GM18867 (cell line): ENCODE data around the gene SLC37A4.
"Not testable (repeated sequence)": the region's sequence is repeated elsewhere in the genome, so short reads cannot be mapped to it uniquely, and the experiment has no call there.

Experiments
- ATAC-seq: cut with Tn5 transposase; IDR thresholded peaks from one replicate; pipeline ENCODE4 v1.9.1; 2021; ENCODE audit warnings: mild to moderate bottlenecking, moderate library complexity; ENCODE audit not compliant: unreplicated experiment

The SLC37A4 gene

DNA sequence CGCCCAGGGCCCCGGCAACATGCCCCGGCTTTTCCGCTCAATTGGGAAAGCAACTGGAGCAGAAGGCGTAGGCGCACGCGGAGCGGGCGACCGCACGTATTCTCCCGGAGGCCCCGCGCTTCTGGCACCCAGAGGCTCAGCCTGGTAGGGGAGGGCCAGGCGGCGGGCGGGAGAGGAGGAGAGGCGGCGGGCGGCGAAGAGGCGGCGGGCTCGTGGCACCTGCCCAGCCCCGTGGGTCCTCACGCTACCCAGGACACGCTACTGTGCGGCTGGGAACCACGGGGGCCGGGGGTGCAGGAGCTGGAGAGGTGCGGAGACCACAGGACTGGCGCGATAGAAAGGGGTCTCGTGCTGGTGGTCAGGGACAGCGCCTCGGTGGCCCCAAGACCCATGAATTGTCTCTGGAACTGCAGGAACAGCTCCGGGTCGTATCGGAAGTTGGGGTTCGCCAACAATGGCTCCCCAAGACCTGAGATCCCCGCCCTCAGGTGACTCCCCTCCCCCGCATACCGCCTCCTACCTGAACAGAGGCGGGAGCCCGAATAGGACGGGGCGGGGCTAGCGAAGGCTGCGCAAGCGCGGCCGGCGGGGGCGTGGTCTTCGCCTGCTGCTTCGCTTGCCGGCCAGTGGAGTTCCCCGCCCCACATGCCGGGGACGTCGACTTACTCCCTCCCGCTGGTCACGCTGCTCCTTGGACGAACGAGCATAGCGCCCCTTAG, at the start of gene SLC37A4:
Gene SLC37A4, minus strand, starts transcription at position 549 of the 719 bp plus-strand sequence.
- ATAC-seq, result peak; percentile 84

DNA sequence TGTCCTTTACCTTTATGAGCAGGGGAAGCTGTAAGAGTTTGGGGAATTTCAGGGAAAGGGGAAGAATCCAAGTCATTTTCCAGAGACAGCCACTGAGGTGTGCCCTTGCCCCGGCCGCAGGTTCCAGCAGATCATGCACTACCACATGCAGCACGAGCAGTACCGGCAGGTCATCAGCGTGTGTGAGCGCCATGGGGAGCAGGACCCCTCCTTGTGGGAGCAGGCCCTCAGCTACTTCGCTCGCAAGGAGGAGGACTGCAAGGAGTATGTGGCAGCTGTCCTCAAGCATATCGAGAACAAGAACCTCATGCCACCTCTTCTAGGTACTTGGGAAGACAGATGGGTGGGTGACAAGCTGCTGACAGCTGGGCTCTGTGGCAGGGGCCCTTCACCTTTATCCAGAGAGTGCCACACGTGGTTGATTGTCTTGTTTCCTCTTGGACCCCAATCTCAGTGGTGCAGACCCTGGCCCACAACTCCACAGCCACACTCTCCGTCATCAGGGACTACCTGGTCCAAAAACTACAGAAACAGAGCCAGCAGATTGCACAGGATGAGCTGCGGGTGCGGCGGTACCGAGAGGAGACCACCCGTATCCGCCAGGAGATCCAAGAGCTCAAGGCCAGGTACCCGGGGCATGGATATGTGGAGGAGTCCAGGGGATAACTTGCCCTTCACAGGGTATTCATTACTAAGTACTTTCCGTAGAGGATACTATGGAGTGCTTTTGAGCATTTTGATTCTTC, 48.2 kb upstream of the SLC37A4 start:
- no peak for ATAC-seq

DNA sequence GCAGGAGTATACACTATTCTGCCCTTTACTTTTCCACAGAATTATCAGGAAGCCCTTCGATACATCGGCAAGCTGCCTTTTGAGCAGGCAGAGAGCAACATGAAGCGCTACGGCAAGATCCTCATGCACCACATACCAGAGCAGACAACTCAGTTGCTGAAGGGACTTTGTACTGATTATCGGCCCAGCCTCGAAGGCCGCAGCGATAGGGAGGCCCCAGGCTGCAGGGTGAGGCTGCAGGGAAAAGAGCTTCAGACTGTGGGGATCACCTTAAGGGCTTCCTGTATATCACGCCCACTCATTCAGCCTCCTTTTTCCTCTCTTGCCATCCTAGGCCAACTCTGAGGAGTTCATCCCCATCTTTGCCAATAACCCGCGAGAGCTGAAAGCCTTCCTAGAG, 47.2 kb upstream of the SLC37A4 start:
- no peak for ATAC-seq

DNA sequence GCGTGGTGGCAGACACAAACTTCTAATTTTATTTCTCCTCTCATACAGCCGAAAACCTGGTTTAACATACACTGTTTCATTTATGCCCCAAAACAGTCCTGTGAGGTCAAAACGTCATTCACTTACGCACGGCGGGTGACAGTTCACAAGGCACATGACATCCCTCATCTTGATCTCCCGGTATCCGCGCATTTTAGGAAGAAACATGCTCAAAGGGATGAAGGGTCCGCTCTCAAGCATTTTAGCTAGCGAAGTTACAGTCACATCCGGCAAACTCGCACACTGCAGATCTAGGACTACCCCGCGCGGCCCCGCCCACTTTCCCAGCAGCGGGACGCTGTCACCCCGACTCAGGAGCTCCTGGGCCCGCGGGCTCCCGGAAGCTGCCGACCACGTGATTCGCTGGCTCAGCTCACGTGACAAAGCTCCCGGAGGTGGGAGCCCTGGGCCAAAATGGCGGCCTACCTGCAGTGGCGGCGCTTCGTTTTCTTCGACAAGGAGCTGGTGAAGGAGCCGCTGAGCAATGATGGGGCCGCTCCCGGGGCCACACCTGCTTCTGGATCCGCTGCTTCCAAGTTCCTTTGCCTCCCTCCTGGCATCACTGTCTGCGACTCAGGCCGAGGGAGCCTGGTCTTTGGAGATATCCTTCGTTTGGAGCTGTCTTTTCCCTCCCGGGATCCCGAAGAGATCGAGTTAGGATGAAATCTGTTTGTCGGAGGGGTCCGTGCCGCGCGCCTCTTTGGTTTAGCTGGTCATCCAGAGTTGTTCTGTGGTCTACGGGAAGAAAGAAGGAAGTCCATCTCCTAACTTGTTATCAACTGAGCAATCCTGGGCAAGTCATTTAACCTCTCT, 36.9 kb upstream of the SLC37A4 start, which contains the start of gene VPS11:
Gene VPS11, plus strand, starts transcription at position 448 of the 852 bp plus-strand sequence. Its CDS starts 6 bp downstream, at position 454.
- ATAC-seq, result peak; percentile 91

DNA sequence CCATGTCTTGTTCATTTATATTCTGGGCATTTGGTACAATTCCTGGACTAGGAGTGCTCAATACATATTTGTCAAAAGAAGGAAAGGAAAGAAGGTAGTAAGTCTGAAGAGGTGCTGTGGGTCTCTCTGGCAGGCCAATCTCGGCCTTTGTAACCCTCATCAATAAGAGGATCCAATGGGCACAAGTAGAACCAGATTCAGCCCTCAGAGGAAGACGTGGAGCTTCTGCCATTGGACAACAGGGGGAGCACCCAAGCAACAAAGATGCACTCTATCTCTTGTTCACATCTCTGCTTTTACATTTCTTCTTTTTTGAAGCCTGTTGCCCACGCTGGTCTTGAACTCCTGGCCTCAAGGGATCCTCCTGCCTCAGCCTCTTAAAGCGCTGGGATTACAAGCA, 34.7 kb upstream of the SLC37A4 start:
- ATAC-seq, result no peak

DNA sequence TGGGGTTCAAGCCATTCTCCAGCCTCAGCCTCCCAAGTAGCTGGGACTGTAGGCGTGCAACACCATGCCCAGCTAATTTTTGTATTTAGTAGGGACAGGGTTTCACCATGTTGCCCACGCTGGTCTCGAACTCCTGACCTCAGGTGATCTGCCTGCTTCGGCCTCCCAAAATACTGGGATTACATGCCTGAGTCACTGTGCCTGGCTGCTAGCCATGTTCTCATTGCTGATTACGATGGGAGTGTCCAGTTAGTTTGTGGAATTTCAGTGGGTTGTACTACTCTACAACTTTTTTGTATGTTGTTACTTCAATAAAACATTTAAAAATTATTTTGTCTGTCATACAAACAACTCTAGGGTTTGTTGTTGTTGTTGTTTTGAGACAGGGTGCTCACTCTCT, 32.1 kb upstream of the SLC37A4 start:
- no peak for ATAC-seq

DNA sequence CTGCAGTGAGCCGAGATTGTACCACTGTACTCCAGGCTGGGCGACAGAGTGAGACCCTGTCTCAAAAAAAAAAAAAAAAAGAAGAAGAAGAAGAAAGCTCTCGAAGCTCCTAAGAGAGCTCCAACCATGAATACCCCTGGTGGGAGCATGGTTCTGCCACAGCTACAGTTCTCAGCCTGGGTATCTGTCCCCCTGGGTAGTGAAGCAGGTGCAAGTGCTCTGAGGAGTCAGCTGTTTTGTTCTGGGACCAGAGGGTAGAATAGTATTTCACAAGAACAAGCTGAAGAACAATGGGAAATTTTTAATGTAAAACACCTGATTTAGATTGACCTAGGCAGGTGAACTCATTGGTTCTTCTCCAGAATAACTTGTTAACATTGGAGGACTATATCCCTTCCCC, 30.6 kb upstream of the SLC37A4 start:
- no peak for ATAC-seq

DNA sequence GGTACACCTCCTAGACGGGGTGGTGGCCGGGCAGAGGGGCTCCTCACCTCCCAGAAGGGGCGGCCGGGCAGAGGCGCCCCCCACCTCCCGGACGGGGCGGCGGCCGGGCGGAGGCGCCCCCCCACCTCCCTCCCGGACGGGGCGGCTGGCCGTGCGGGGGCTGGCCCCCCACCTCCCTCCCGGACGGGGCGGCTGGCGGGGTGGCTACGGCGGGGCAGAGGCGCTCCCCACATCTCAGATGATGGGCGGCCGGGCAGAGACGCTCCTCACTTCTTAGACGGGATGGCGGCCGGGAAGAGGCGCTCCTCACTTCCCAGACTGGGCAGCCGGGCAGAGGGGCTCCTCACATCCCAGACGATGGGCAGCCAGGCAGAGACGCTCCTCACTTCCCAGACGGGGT, 28.5 kb upstream of the SLC37A4 start:
- not testable (repeated sequence) for ATAC-seq

DNA sequence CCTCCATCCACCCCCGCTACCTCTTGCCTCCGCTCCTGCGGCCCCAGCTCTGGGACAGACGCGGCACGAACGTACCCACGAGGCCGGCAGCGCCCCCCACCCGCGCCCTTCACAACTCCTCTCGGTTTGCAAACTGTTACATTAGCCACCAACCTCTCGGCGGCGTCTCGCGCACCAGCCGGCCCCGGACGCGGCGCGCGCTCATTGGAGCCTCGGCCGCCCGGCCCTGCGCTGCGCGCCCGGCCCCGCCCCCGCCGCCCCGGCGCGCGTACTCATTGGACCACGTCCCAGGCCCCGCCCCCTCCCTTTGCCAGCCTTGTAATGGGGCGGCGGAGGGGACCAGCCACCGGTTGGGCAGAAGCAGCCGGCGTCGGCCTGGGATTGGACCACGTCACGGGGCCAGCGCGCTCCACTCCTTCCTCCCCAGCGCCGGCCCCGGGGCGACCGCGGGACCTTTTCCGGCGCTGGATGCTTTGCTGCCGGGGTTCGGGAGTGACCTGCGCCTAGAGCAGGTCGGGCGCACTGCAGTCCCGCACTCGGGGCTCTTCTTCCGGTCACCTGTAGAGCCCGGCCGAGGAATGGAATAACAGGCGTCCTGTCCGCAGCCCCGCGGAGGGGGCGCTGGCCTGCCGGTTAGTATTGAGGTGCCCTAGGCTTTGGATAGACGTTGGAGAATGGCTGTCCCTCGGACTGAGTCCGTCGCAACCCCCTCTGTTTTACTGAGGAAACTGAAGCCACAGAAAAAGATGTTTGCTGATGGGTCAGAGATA, 26.5 kb upstream of the SLC37A4 start, which contains the start of gene HYOU1:
Gene HYOU1, minus strand, starts transcription at position 206 of the 770 bp plus-strand sequence. CDS start 1,045 bp downstream, outside the sequence.
- peak; percentile 90 for ATAC-seq

DNA sequence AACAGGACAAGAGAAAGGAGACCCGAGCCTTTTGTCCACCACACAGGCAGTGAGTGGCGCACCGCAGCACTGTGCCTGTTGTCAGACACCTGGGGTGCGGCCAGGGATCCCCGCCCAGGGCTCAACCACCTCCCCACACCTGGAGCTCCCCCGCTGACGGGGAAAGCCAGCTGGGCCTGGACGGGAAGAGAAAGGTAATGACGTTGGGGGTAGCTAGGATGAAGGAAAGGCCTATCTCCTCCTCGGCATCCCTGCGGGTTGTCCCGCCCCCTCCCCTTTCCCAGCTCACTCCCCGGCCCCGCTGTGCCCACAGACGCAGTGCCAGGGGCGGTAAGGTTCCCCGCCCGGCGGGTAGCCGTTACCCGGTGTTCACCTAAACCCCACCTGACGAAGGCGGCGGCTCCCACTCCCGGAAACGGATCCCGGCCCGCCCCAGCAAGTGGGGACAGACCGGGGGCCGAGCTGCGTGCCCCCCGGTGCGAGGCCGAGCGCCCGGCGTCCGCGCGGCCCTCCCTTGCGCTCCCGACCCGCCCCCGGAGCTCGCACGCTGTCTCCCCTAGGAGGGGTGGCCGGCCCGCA, 25.8 kb upstream of the SLC37A4 start:
- peak; percentile 10 for ATAC-seq

DNA sequence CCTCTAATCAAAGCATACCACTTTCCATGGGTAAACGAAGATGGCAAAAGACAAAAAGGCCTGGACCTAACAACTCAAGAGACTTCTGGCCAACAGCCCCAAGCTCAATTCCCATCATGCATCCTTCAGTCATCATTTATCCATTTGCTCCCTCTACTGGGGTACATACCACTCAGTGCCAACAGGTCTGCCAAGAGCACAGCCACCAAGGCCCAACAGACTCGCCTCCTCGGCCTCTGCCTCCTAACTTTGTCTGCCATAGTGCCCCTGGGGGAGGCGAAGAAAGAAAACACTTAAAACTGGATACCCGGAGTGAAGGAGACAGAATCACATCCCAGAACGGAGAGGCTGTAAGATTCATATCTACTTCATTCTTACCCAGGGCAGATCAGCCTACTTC, 25.2 kb upstream of the SLC37A4 start:
- no peak for ATAC-seq

DNA sequence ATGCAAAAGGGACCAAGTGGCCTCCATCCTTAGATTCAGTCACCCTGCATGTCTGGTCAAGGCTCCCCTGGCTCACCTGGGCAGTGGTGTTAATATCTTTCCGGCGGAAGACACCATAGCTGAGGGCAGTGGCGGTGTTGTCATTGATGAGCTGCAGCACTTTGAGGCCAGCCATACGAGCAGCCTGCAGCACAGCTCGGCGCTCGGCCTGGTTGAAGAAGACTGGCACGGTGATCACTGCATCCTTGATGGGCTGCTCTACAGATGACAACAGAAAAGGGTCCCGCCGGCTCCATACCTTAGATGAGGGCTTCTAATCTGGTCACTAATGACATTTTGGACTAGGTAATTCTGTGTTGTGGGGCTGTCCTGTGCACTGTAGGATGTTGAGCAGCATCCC, 23.7 kb upstream of the SLC37A4 start:
- ATAC-seq, result no peak

DNA sequence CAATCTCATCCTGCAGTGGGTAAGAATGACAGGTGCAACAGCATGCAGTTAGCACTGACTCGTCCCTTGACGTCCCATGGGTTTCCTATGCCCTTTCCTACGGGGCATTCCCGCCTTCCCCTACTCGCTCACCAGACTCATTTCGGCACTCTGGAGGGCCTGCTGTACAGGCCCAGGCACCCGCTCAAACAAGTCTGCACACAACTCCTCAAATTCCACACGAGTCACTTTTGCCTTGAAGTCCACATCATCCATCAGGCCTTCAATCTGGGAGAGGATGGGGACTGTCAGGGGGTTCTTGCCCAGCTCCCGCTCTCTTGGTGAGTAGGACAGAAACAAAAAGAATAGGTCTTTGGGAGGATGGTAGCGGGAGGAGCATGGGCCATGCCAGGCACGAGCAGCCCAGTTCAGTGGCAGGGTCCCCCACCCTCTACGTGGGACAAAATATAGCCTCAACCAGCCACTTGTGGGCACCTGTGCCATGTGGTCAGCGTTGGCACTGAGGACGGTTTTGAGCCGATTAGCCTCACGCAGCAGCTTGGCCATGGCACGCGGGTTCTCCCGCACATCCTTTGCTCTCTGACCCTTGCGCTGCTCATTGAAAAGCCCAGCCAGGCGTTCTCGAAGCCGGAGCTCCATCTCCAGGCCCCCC, 21.6 kb upstream of the SLC37A4 start:
- no peak for ATAC-seq

DNA sequence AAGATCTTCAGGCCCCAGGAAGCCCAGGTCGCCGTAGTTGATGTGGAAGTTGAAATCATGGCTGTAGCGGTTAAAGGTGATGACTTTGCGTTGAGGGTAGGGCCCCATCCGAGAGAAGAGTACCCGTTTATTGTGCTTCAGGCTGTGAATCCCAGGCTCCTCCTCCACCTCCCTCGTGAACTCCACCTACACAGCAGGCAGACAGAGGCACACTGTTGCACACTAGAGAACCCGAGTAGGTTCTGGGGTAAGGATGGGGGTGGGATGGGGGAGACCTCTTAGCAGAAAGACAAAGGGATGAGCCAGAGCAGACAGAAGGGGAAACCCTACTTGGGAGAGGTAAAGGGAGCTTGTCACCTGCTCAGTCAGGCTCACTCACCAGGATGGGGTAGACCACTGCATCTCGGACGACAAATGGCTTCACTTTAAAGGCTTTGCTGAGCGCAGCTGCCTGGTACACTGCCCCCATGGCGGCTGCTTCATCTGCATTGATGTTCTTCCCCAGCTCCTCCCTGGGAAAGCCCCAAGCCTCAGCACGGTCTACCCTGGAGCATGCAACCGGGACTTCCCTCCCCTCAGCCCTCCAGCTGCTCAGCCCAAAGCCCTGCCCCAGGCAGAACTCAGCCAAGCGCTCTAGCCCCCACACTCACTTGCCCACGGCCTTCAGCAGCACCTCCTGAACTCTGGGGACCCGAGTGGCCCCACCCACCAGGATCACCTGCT, 20.9 kb upstream of the SLC37A4 start:
- no peak for ATAC-seq

DNA sequence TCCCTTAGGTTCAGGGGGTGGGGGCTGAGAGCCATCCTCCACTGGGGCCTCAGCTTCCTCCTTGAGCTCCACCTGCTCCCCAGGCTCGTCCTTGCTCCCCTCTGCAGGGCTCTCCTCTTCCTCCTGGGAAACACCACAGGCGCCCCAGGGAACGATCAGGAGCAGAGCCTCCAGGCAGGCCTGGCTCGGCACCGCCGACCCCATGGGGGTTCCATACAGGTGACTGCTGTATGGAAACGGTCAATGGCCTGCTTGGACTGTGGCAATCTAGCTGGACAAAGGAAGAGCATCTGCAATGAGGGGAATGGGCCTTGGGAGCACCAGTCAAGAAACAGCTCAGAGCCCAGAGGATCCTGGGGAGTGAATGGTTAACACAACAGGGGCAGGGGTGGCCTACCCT, 18.4 kb upstream of the SLC37A4 start:
- no peak for ATAC-seq

DNA sequence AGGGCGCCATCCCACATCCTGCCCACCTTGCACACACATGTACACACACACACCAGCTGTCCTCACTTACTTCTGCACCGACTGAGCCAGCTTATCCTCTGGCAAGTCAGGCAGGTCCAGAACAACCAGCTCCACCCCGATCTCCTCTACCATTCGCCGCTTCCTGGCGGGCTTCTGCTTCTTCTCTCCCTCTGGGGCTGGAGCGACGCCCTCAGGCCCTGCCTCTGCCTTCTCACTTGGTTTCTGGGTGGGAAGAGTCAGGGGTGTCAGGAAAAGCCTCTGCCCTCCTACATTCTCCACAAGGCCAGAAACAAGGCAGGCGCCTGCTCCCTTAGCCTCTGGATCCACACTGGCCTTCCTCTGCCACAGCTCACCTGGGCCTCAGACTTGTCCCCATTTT, 18.0 kb upstream of the SLC37A4 start:
- no peak for ATAC-seq

DNA sequence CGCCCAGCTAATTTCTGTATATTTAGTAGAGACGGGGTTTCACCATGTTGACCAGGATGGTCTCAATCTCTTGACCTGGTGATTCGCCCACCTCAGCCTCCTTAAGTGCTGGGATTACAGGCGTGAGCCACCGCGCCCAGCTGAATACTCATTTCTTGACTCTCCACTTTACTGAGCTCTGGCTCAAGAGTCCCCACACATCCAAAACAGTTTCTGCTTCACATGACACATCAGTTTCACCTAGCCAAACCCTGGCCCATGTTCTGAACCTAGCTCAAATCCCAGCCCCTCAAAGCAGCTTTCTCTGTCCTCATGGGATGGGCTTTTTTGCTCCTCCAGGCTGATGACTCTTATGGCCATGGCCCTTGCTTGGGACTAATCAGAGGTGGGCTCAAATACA, 16.5 kb upstream of the SLC37A4 start:
- no peak for ATAC-seq

DNA sequence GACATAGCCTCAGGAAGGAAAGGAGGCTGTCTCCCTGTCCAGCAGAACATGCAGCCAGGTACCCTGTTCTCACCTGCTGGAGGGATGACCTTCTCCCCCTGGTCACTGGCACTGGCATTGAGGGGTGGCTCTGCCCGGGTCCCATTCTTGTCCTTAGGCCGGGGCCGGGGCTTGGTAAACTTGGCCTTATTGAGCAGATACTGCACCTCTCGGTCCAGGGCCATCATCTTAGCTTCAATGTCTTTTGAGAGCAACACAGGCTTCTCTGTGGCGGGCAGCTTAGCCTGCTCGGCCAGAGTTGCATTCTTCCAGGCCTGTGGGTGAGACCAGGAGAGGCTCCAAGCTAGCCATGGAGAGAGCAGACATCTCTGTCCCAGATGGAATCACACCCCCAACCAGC, 15.8 kb upstream of the SLC37A4 start:
- no peak for ATAC-seq

DNA sequence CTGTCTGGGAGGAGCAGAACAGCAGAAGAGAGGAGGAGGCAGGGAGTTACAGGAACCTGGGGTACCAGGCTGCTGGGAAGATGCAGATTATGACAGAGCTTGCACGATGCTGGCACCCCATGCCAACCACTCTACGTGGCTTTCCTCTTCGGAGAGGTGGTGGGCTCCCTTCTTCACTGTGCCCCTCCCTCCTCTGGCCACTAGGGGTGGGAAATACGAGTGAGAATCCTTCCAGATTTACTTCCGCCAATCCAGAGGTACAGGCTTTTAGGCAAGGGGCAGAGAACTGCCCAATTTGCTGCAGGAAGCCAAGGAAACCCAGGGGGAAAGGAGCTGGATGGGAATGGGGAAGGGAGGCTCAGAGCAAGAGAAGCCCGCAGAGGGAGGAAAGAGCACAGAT, 14.0 kb upstream of the SLC37A4 start:
- ATAC-seq, result no peak
